Kidney (tissue), 14 donors: ENCODE results near the gene IFI44L. TPM values are rescaled to one million over a fixed set of nuclear protein-coding genes. Genes with fewer than 3 reads are reported as not detected.

Experiments
- DNase-seq, 5 donors: peaks; one replicate each; pipeline ENCODE4 v3.0.0-alpha.2; 2013 to 2020
- FAIRE-seq: peaks from 2 replicates; lab custom pipeline; 2012; peaks lifted over from hg19 to GRCh38; lab: Jason Lieb, UNC
- H3K27ac ChIP-seq, 2 donors: one replicate each; pipeline ENCODE4 v1.7.0; 2013; ENCODE audit warnings: low read depth in 2 of 2, low read length in 2 of 2, inconsistent platforms in 1 of 2
- H3K27me3 ChIP-seq: one replicate; pipeline ENCODE4 v1.7.1; 2013; ENCODE audit warnings: low read length, inconsistent platforms; ENCODE audit not compliant: control insufficient read depth, insufficient read depth
- H3K36me3 ChIP-seq, 3 donors: one replicate each; pipeline versions ENCODE4 v1.7.0 to v1.7.1; 2013; ENCODE audit warnings: low read length in 3 of 3, control low read depth in 1 of 3, inconsistent platforms in 1 of 3; ENCODE audit not compliant: insufficient read depth in 3 of 3, control insufficient read depth in 2 of 3
- H3K4me1 ChIP-seq, 3 donors: one replicate each; pipeline versions ENCODE4 v1.7.0 to v1.7.1; 2013; ENCODE audit warnings: low read length in 3 of 3, inconsistent platforms in 1 of 3, low read depth in 1 of 3; ENCODE audit not compliant: control insufficient read depth in 2 of 3, insufficient read depth in 2 of 3
- H3K4me3 ChIP-seq, 3 donors: one replicate each; pipeline versions ENCODE4 v1.7.0 to v1.8.1; 2013; ENCODE audit warnings: low read length in 3 of 3, control low read depth in 1 of 3, inconsistent platforms in 1 of 3
- H3K9ac ChIP-seq, 3 donors: one replicate each; pipeline versions ENCODE4 v1.7.0 to v1.7.1; 2013; ENCODE audit warnings: low read length in 3 of 3, control low read depth in 1 of 3, inconsistent platforms in 1 of 3
- H3K9me3 ChIP-seq, 3 donors: one replicate each; pipeline versions ENCODE4 v1.7.0 to v1.7.1; 2013; ENCODE audit warnings: low read length in 3 of 3, control low read depth in 1 of 3, inconsistent platforms in 1 of 3; ENCODE audit not compliant: control insufficient read depth in 2 of 3, insufficient read depth in 1 of 3
- intact Hi-C: fragments of 100-400 bp; cut with DNase I; formaldehyde crosslinking; loops from one replicate; pipeline ENCODE4 v1.11.1; 2022
- polyA plus RNA-seq: library from polyadenylated mRNA; stranded (reverse); fragments of 350-450 nt; fragmentation: Illumina TruSeq; extraction: RNeasy Lipid Tissue Mini Kit (QIAGEN cat#74804); gene quantifications from one replicate; pipeline ENCODE4 v1.2.3, GENCODE V29; 2014; ENCODE audit warnings: low read depth, low replicate concordance; ENCODE audit not compliant: insufficient read depth
- total RNA-seq: library from RNA; stranded (reverse); fragmentation: NEBNext Ultra II Directional; extraction: Animal tissue kit (Norgen Biotek cat#: 25700); gene quantifications from one replicate; pipeline ENCODE4 v1.2.1, GENCODE V29; 2021
- TF ChIP-seq, protein P1 (sequence below): IDR thresholded peaks from 3 replicates; pipeline ENCODE4 v1.5.1; 2012; ENCODE audit warnings: mild to moderate bottlenecking, moderate library complexity, borderline replicate concordance; ENCODE audit not compliant: insufficient read depth; ENCODE audit errors: extremely low read depth
- donor health status: control.
- donor health status: control.
- donor health status: control.
- donor health status: control.
- donor health status: control.
- donor health status: DM: yes; HTN: yes; CAD: no.
- donor health status: Normal renal cell carcinoma (clear cell type).

Gene IFI44L
- total and polyA plus RNA-seq, 2 donors from 2014 or later = 5.7 to 20.6 TPM

DNA sequence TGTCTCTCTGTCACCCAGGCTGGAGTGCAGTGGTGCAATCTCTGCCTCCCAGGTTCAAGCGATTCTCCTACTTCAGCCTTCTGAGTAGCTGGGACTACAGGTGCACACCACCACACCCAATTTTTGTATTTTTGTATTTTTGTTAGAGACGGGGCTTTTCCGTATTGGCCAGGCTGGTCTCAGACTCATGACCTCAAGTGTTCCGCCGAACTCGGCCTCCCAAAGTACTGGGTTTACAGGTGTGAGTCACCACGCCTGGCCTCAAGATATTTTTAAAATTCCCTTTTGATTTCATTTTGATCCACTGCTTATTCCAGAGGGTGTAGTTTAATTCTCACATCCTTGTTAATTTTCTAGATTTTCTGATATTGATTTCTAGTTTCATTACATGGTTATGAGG, 3.8 kb downstream of the IFI44L start:
- Histone ChIP-seq H3K9me3 (no peaks in the 10 kb centered on the region), H3K27ac (no peak overlapping the region), H3K4me3 (no peak overlapping the region), H3K27me3 (no peaks in the 10 kb centered on the region), H3K4me1 (peaks cover 0 to 2% (median 0%) of the 10 kb centered on the region in 3 donors), H3K9ac (no peak overlapping the region), H3K36me3 (no peaks in the 10 kb centered on the region)
- intact Hi-C loops = no loop called here
- FAIRE-seq (no peak), DNase-seq (no peak)
- TF ChIP-seq, protein P1, sequence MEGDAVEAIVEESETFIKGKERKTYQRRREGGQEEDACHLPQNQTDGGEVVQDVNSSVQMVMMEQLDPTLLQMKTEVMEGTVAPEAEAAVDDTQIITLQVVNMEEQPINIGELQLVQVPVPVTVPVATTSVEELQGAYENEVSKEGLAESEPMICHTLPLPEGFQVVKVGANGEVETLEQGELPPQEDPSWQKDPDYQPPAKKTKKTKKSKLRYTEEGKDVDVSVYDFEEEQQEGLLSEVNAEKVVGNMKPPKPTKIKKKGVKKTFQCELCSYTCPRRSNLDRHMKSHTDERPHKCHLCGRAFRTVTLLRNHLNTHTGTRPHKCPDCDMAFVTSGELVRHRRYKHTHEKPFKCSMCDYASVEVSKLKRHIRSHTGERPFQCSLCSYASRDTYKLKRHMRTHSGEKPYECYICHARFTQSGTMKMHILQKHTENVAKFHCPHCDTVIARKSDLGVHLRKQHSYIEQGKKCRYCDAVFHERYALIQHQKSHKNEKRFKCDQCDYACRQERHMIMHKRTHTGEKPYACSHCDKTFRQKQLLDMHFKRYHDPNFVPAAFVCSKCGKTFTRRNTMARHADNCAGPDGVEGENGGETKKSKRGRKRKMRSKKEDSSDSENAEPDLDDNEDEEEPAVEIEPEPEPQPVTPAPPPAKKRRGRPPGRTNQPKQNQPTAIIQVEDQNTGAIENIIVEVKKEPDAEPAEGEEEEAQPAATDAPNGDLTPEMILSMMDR = no peak

DNA sequence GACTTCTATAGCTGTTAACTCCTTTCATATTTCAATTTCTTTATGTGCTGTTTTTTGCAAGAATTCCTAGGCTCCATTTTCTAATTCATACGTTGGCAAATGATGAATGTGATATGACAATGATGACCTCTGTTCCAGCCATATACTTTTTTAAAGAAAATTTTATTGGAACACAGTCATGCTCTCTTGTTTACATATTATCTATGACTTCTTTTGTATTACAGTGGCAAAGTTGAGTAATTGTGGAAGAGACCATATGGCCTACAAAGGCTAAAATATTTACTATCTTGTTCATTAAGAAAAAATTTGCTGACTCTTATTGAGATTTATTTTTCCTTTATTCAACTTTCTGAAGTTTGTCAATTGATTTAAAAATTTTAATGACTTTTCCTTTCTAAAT, 7.1 kb downstream of the IFI44L start:
- no peak for DNase-seq
- peak; percentile 11 for FAIRE-seq
- H3K36me3 ChIP-seq = no peaks in the 10 kb centered on the region
- H3K4me3 ChIP-seq = no peak overlapping the region
- TF ChIP-seq, protein P1 = no peak
- intact Hi-C loops = no loop called here
- H3K27ac ChIP-seq = no peak overlapping the region
- H3K9ac ChIP-seq = no peak overlapping the region
- H3K9me3 ChIP-seq = no peaks in the 10 kb centered on the region
- H3K4me1 ChIP-seq = no peaks in the 10 kb centered on the region
- no peaks in the 10 kb centered on the region for H3K27me3 ChIP-seq

DNA sequence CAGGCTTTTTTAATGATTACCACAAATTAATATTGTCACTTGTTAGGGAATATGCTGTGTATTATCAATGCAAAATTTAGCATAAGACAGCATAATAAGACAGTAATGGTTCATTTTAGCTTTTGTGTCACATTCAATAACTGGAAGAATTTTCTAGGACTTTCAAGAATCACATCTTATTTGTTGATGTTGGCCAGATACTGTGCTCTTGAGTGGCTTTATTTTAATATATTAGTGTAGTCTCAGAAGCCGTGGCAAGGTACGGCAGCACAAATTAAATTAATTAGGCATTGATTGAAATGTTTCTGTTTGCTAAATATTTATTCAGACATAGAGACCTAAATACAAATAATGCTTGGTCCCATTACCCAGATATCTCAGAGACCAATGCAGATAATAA, 10.4 kb downstream of the IFI44L start:
- no peaks in the 10 kb centered on the region for H3K36me3 ChIP-seq
- no peaks in the 10 kb centered on the region for H3K9me3 ChIP-seq
- TF ChIP-seq, protein P1 = no peak
- H3K4me1 ChIP-seq = no peaks in the 10 kb centered on the region
- DNase-seq (no peak), FAIRE-seq (no peak)
- no peak overlapping the region for H3K9ac ChIP-seq
- no peak overlapping the region for H3K4me3 ChIP-seq
- intact Hi-C loops = no loop called here
- no peaks in the 10 kb centered on the region for H3K27me3 ChIP-seq
- no peak overlapping the region for H3K27ac ChIP-seq

DNA sequence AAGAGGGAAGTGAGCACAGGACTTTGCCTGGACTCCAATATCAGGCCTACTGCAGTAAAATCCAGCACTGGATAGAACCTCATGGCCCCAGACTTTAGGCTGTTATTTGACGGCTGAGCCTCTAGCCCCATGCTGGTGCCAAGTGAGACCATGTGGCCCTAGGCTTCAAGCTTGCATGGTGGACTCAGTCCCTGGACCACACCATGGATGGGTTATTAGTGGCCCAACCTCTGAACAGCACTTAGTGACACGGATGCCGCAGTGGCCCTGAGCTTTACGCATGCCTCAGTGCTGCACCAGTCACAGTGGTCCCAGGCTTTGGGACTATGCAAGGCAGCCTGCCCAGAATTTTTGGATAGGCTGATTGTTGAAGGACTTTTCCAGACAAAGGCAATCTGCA, 13.0 kb downstream of the IFI44L start:
- Histone ChIP-seq H3K4me3 (no peak overlapping the region), H3K27ac (no peak overlapping the region), H3K9me3 (no peaks in the 10 kb centered on the region), H3K4me1 (no peaks in the 10 kb centered on the region), H3K9ac (no peak overlapping the region), H3K27me3 (no peaks in the 10 kb centered on the region), H3K36me3 (no peaks in the 10 kb centered on the region)
- TF ChIP-seq, protein P1 = no peak
- DNase-seq = no peak
- no peak for FAIRE-seq
- intact Hi-C loops = no loop called here
